SK-N-SH treated with all-trans-retinoic acid at 6 μM for 48 hours (cell line): ENCODE results near the gene DNMT3L.

Source experiments
- ARNTL ChIP-seq: fragments of 450-650 bp; formaldehyde crosslinking; IDR thresholded peaks from 2 replicates; pipeline ENCODE4 v1.5.0; 2020; ENCODE audit warnings: low read depth, mild to moderate bottlenecking, moderate library complexity, borderline replicate concordance
- CREB5 ChIP-seq: fragments of 250-450 bp; sonication (Bioruptor Pico); IDR thresholded peaks from 2 replicates; pipeline ENCODE4 v1.5.1; 2020; ENCODE audit warnings: low read depth, mild to moderate bottlenecking, moderate library complexity
- GLIS3 ChIP-seq: fragments of 250-450 bp; sonication (Bioruptor Pico); IDR thresholded peaks from 2 replicates; pipeline ENCODE4 v1.5.0; 2020; ENCODE audit warnings: mild to moderate bottlenecking, moderate library complexity
- ISL1 ChIP-seq: fragments of 250-450 bp; sonication (Bioruptor Pico); IDR thresholded peaks from 2 replicates; pipeline ENCODE4 v2.1.2; 2022; ENCODE audit warnings: mild to moderate bottlenecking, moderate library complexity
- OSR1 ChIP-seq: fragments of 250-450 bp; sonication (Bioruptor Pico); IDR thresholded peaks from 2 replicates; pipeline ENCODE4 v1.8.0; 2022; ENCODE audit warnings: moderate library complexity, mild to moderate bottlenecking, inconsistent platforms
- PATZ1 ChIP-seq: fragments of 250-450 bp; sonication (Bioruptor Pico); IDR thresholded peaks from 2 replicates; pipeline ENCODE4 v1.8.0; 2020; ENCODE audit warnings: mild to moderate bottlenecking, moderate library complexity, borderline replicate concordance
- PPARA ChIP-seq: fragments of 250-450 bp; sonication (Bioruptor Pico); IDR thresholded peaks from 2 replicates; pipeline ENCODE4 v1.5.0; 2020; ENCODE audit warnings: mild to moderate bottlenecking, borderline replicate concordance
- RARB ChIP-seq: fragments of 250-450 bp; sonication (Bioruptor Pico); IDR thresholded peaks from 2 replicates; pipeline ENCODE4 v1.8.0; 2021; ENCODE audit warnings: mild to moderate bottlenecking, moderate library complexity
- TOX ChIP-seq: fragments of 250-450 bp; sonication (Bioruptor Pico); IDR thresholded peaks from 2 replicates; pipeline ENCODE4 v1.8.0; 2021; ENCODE audit warnings: mild to moderate bottlenecking, moderate library complexity, borderline replicate concordance
- ZFP3 ChIP-seq: fragments of 250-450 bp; sonication (Bioruptor Pico); IDR thresholded peaks from 2 replicates; pipeline ENCODE4 v1.5.0; 2020; ENCODE audit warnings: mild to moderate bottlenecking, moderate library complexity
- ZFP30 ChIP-seq: fragments of 450-650 bp; formaldehyde crosslinking; IDR thresholded peaks from 2 replicates; pipeline ENCODE4 v1.5.0; 2022; ENCODE audit warnings: mild to moderate bottlenecking, moderate library complexity
- TF ChIP-seq, protein P1 (sequence below): fragments of 250-450 bp; sonication (Bioruptor Pico); IDR thresholded peaks from 2 replicates; pipeline ENCODE4 v1.5.0; 2020; ENCODE audit warnings: mild to moderate bottlenecking, moderate library complexity
- TF ChIP-seq, protein P2 (sequence below): fragments of 250-450 bp; sonication (Bioruptor Pico); IDR thresholded peaks from 2 replicates; pipeline ENCODE4 v1.5.1; 2021; ENCODE audit warnings: mild to moderate bottlenecking, moderate library complexity

DNA sequence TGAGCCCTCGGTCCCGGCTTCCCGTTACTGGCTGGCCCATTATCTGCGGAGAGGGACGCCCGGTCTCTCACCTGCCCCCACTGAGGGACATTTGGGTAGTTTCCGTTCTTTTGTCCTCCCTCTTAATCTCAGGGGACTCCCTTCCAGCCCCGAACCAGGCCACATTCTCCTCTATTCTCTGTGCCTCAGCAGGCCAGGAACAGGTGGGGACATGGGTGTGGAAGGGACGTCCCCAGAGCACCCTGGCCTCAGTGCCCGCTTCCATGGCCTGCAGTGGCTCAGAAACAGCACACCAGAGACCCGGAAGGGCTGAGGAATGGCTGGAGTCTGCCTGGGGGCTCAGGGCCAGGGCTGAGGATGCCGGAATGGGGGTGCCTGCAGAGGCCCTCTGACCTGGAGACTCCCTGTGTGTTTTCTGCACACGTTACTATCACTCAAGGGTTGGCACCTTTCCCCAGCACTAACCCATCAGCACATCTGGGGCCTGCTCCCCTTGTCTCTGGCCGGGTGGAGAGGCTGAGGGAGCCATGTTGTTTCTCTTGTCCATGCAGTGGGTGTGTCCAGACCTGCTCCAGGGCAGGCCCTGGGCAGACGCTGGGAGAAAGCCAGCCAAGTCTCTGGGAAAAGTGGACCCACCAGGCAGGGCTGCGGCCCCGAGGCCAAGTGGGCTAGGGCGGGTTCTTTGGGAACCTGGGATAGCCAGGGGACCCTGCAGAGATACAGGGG lies 10.0 kb upstream of the DNMT3L start:
- TF ChIP-seq ZFP3: no peak
- TF ChIP-seq TOX (CRISPR knock-in tag): no peak
- TF ChIP-seq ZFP30: no peak
- no peak for TF ChIP-seq CREB5 (CRISPR knock-in tag)
- TF ChIP-seq, protein P1, sequence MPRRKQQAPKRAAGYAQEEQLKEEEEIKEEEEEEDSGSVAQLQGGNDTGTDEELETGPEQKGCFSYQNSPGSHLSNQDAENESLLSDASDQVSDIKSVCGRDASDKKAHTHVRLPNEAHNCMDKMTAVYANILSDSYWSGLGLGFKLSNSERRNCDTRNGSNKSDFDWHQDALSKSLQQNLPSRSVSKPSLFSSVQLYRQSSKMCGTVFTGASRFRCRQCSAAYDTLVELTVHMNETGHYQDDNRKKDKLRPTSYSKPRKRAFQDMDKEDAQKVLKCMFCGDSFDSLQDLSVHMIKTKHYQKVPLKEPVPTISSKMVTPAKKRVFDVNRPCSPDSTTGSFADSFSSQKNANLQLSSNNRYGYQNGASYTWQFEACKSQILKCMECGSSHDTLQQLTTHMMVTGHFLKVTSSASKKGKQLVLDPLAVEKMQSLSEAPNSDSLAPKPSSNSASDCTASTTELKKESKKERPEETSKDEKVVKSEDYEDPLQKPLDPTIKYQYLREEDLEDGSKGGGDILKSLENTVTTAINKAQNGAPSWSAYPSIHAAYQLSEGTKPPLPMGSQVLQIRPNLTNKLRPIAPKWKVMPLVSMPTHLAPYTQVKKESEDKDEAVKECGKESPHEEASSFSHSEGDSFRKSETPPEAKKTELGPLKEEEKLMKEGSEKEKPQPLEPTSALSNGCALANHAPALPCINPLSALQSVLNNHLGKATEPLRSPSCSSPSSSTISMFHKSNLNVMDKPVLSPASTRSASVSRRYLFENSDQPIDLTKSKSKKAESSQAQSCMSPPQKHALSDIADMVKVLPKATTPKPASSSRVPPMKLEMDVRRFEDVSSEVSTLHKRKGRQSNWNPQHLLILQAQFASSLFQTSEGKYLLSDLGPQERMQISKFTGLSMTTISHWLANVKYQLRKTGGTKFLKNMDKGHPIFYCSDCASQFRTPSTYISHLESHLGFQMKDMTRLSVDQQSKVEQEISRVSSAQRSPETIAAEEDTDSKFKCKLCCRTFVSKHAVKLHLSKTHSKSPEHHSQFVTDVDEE (CRISPR knock-in tag): no peak
- TF ChIP-seq RARB (CRISPR knock-in tag): no peak
- TF ChIP-seq PATZ1 (CRISPR knock-in tag): no peak
- no peak for TF ChIP-seq ARNTL
- no peak for TF ChIP-seq OSR1 (CRISPR knock-in tag)
- TF ChIP-seq, protein P2, sequence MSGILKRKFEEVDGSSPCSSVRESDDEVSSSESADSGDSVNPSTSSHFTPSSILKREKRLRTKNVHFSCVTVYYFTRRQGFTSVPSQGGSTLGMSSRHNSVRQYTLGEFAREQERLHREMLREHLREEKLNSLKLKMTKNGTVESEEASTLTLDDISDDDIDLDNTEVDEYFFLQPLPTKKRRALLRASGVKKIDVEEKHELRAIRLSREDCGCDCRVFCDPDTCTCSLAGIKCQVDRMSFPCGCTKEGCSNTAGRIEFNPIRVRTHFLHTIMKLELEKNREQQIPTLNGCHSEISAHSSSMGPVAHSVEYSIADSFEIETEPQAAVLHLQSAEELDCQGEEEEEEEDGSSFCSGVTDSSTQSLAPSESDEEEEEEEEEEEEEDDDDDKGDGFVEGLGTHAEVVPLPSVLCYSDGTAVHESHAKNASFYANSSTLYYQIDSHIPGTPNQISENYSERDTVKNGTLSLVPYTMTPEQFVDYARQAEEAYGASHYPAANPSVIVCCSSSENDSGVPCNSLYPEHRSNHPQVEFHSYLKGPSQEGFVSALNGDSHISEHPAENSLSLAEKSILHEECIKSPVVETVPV (CRISPR knock-in tag): no peak
- TF ChIP-seq GLIS3 (CRISPR knock-in tag): no peak
- no peak for TF ChIP-seq ISL1 (CRISPR knock-in tag)
- TF ChIP-seq PPARA (CRISPR knock-in tag): no peak
